SH-SY5Y (cell line): ENCODE data around the gene PREP.

Experiments used
- GATA2 ChIP-seq: IDR thresholded peaks from 2 replicates; pipeline ENCODE4 v1.6.1; 2011; ENCODE audit warnings: mild to moderate bottlenecking, low read depth, low read length
- GATA3 ChIP-seq: IDR thresholded peaks from 2 replicates; pipeline ENCODE4 v1.6.1; 2011; ENCODE audit warnings: low read depth, mild to moderate bottlenecking, low read length, moderate library complexity

DNA sequence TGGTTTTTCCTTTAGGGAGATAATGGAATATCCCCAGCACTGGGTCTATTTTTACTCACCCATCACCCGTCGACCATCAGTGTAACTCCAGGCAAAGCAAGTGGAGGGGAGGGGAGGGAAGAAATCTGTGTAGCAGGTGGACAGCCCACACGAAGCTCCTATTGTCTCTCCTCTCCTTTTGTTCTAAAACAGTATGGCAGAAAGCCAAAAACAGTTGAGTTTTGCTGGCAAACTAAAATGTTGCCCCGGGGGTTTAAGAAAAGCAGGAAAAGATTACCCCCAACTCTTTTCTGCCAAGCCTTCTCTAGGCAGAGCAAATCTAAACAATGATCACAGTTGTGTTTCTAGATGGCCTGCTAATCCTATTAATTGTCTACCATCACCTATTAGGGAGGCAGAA is 89.7 kb downstream of the PREP start:
- TF ChIP-seq GATA3 (no peak), GATA2 (no peak)
